Muscle layer of colon (tissue), 2 donors: Measurements from ENCODE around the gene PIGL.
"Not testable (repeated sequence)": the region's sequence is repeated elsewhere in the genome, so short reads cannot be mapped to it uniquely, and the experiment has no call there.

Experiments
- H3K27ac ChIP-seq: one replicate; pipeline ENCODE4 v1.7.0; 2013; ENCODE audit warnings: low read depth, mild to moderate bottlenecking, low read length, moderate library complexity
- H3K27me3 ChIP-seq, 2 donors: one replicate each; pipeline ENCODE4 v1.7.0; 2013; ENCODE audit warnings: low read length in 2 of 2, mild to moderate bottlenecking in 2 of 2; ENCODE audit not compliant: insufficient read depth in 2 of 2, control insufficient read depth in 1 of 2
- H3K36me3 ChIP-seq: one replicate; pipeline ENCODE4 v1.7.0; 2013; ENCODE audit warnings: mild to moderate bottlenecking, low read length; ENCODE audit not compliant: insufficient read depth
- H3K4me1 ChIP-seq: one replicate; pipeline ENCODE4 v1.7.0; 2013; ENCODE audit warnings: mild to moderate bottlenecking, low read length; ENCODE audit not compliant: insufficient read depth
- H3K4me3 ChIP-seq, 2 donors: one replicate each; pipeline ENCODE4 v1.7.0; 2013; ENCODE audit warnings: low read length in 2 of 2, low read depth in 1 of 2, mild to moderate bottlenecking in 1 of 2, moderate library complexity in 1 of 2
- H3K9ac ChIP-seq: one replicate; pipeline ENCODE4 v1.7.0; 2013; ENCODE audit warnings: low read length
- H3K9me3 ChIP-seq: one replicate; pipeline ENCODE4 v1.7.0; 2013; ENCODE audit warnings: mild to moderate bottlenecking, low read length
- donor health status: abdominal sarcoma.
- donor health status: Adenocarcinoma of cecum.

The PIGL gene

GRCh38 chr17:16201693-16202131 is 15.3 kb upstream of the PIGL start:
- not testable (repeated sequence) for H3K9ac ChIP-seq, H3K36me3 ChIP-seq, H3K27me3 ChIP-seq, H3K27ac ChIP-seq, H3K9me3 ChIP-seq, H3K4me3 ChIP-seq
- peaks cover 30% of the 10 kb centered on the region for H3K4me1 ChIP-seq

GRCh38 chr17:16202554-16203500 is 14.2 kb upstream of the PIGL start:
- H3K4me1 ChIP-seq: peaks cover 30% of the 10 kb centered on the region
- H3K27me3 ChIP-seq, H3K4me3 ChIP-seq, H3K9me3 ChIP-seq, H3K9ac ChIP-seq, H3K36me3 ChIP-seq: not testable (repeated sequence)
- H3K27ac ChIP-seq: peak overlapping the region; percentile 32

DNA sequence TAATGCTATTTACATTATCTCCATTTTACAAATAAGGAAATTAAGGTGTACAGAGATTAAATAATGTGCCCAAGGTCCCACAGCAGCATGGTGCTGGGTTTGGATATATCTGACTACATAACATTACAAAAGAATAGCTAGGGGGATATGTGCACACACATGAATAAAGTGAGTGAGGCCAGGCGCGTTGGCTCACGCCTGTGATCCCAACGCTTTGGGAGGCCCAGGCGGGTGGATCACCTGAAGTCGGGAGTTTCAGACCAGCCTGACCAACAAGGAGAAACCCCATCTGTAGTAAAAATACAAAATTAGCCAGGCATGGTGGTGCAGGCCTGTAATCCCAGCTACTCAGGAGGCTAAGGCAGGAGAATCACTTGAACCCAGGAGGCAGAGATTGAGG is 12.2 kb upstream of the PIGL start:
- not testable (repeated sequence) for H3K9ac ChIP-seq, H3K4me3 ChIP-seq, H3K36me3 ChIP-seq, H3K27ac ChIP-seq, H3K27me3 ChIP-seq, H3K9me3 ChIP-seq
- peaks cover 19% of the 10 kb centered on the region for H3K4me1 ChIP-seq

- Histone ChIP-seq H3K36me3 (no peaks in the 10 kb centered on the region), H3K27me3 (no peaks in the 10 kb centered on the region), H3K27ac (no peak overlapping the region), H3K4me1 (peaks cover 13% of the 10 kb centered on the region), H3K9me3 (no peaks in the 10 kb centered on the region), H3K9ac (no peak overlapping the region), H3K4me3 (no peak overlapping the region)
Observed at GRCh38 chr17:16211590-16211989, 5.4 kb upstream of the PIGL start.

DNA sequence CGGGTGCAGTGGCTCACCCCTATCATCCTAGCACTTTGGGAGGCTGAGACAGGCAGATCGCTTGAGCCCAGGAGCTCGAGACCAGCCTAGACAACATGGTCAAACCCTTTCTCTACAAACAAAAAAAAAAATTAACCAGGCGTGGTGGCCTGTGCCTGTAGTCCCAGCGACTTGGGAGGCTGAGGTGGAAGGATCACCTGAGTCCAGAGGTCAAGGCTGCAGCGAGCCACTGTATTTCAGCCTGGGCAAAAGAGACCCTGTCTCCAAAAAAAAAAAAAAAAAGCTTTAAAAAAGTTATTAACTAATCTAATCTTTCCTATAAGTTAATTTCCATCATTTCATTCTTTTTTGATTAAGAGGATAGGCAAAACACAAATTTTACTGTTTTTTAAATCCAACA is 4.2 kb upstream of the PIGL start:
- Histone ChIP-seq H3K9me3 (no peaks in the 10 kb centered on the region), H3K27me3 (no peaks in the 10 kb centered on the region), H3K36me3 (no peaks in the 10 kb centered on the region), H3K4me1 (peaks cover 16% of the 10 kb centered on the region), H3K4me3 (no peak overlapping the region), H3K27ac (no peak overlapping the region), H3K9ac (no peak overlapping the region)

GRCh38 chr17:16214190-16215001 is 2.6 kb upstream of the PIGL start:
- Histone ChIP-seq H3K9me3 (no peaks in the 10 kb centered on the region), H3K36me3 (no peaks in the 10 kb centered on the region), H3K4me3 (peak overlapping the region; percentile 93 to 95), H3K4me1 (peaks cover 18% of the 10 kb centered on the region), H3K27me3 (no peaks in the 10 kb centered on the region), H3K9ac (peak overlapping the region; percentile 37), H3K27ac (peak overlapping the region; percentile 90)

- peak overlapping the region; percentile 37 for H3K9ac ChIP-seq
- H3K4me3 ChIP-seq: peak overlapping the region; percentile 93 to 95
- no peaks in the 10 kb centered on the region for H3K36me3 ChIP-seq
- H3K27me3 ChIP-seq: no peaks in the 10 kb centered on the region
- no peaks in the 10 kb centered on the region for H3K9me3 ChIP-seq
- H3K4me1 ChIP-seq: peaks cover 18% of the 10 kb centered on the region
- H3K27ac ChIP-seq: peak overlapping the region; percentile 90
Observed at GRCh38 chr17:16215002-16215272, 2.1 kb upstream of the PIGL start.

GRCh38 chr17:16215273-16215964 is 1.6 kb upstream of the PIGL start, which contains the start of gene NCOR1:
Gene NCOR1 (minus strand): TSS chr17:16215534. CDS start chr17:16194569, 20,965 bp downstream.
- Histone ChIP-seq H3K27ac (peak within 1 kb of the TSS; percentile 90), H3K4me3 (peak within 1 kb of the TSS; percentile 93 to 95), H3K36me3 (no peaks in the 10 kb centered on the region), H3K27me3 (no peaks in the 10 kb centered on the region), H3K9ac (peak within 1 kb of the TSS; percentile 37), H3K4me1 (peaks cover 18% of the 10 kb centered on the region), H3K9me3 (no peaks in the 10 kb centered on the region)

DNA sequence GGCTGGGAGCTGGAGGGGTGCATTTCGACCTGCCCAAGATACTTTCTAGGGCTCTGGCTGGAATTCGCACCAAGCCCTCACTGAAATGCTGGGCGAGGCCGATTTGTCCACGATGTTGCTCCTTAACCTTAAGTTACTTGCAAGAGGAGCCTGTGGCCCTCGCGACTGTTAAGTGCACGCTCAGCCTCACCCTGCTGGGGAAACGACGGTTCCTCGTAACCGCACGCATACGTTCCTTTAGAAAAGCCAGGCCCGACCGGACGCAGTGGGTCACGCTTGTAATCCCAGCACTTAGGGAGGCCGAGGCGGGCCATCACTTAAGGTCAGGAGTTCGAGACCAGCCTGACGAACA is 1.1 kb upstream of the PIGL start:
- no peaks in the 10 kb centered on the region for H3K36me3 ChIP-seq
- H3K9me3 ChIP-seq: no peaks in the 10 kb centered on the region
- peak overlapping the region; percentile 93 to 95 for H3K4me3 ChIP-seq
- H3K27ac ChIP-seq: peak overlapping the region; percentile 90
- H3K27me3 ChIP-seq: no peaks in the 10 kb centered on the region
- H3K4me1 ChIP-seq: peaks cover 18% of the 10 kb centered on the region
- H3K9ac ChIP-seq: peak overlapping the region; percentile 37

GRCh38 chr17:16216341-16217001 is 539 bp upstream of the PIGL start:
- H3K4me1 ChIP-seq: peaks cover 18% of the 10 kb centered on the region
- H3K9ac ChIP-seq: peak overlapping the region; percentile 57
- H3K27ac ChIP-seq: peak overlapping the region; percentile 90
- H3K4me3 ChIP-seq: peak overlapping the region; percentile 93 to 95
- not testable (repeated sequence) for H3K9me3 ChIP-seq, H3K36me3 ChIP-seq, H3K27me3 ChIP-seq

- no peak overlapping the region for H3K4me3 ChIP-seq
- peaks cover 6% of the 10 kb centered on the region for H3K4me1 ChIP-seq
- H3K9me3 ChIP-seq: no peaks in the 10 kb centered on the region
- no peak overlapping the region for H3K27ac ChIP-seq
- no peaks in the 10 kb centered on the region for H3K36me3 ChIP-seq
- H3K27me3 ChIP-seq: no peaks in the 10 kb centered on the region
- no peak overlapping the region for H3K9ac ChIP-seq
Observed at GRCh38 chr17:16222406-16222805, 5.4 kb downstream of the PIGL start.
